ENCODE measurements around the gene CENPQ.

DNA sequence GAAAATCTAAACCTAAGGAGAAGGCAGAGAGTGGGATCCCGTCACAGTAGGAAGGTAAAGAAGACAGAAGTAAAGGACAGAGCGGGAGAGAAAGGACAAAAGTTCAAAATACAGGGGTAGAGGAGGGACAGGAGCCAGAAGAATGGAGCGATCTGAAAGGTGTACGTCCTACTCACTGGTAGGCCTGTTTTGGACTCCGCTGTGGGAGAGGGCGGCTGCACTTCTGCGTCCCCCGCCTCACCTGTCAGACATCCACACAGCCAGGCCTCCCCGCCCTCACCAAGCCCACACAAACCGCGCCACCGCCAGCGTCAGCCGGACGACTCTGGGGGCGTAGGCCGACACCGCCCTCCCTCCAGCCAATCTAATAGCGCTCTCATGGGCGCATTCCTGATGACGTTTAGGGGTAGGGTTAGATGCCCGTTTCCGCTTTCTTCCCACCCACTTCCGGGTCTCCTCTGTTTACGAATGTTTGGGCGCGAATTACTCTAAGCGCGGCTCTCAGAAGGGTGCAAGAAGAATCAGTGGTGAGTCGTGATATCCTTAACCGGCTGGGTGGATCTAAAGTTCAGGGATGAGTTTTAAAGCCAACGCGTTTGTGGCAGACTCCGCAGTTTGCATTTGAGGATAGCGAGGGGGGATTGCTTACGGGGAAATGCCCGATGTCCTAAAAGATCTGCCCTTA lies at the start of gene CENPQ, which contains the start of gene MMUT:
- TF ChIP-seq, protein P1, sequence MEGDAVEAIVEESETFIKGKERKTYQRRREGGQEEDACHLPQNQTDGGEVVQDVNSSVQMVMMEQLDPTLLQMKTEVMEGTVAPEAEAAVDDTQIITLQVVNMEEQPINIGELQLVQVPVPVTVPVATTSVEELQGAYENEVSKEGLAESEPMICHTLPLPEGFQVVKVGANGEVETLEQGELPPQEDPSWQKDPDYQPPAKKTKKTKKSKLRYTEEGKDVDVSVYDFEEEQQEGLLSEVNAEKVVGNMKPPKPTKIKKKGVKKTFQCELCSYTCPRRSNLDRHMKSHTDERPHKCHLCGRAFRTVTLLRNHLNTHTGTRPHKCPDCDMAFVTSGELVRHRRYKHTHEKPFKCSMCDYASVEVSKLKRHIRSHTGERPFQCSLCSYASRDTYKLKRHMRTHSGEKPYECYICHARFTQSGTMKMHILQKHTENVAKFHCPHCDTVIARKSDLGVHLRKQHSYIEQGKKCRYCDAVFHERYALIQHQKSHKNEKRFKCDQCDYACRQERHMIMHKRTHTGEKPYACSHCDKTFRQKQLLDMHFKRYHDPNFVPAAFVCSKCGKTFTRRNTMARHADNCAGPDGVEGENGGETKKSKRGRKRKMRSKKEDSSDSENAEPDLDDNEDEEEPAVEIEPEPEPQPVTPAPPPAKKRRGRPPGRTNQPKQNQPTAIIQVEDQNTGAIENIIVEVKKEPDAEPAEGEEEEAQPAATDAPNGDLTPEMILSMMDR (IDR thresholded peaks at IDR 0.05; ENCODE audit: low read depth, low read length, poor library complexity, severe bottlenecking), result no peak
- no peak for TF ChIP-seq EZH2phosphoT487 (IDR thresholded peaks at IDR 0.05; ENCODE audit: borderline replicate concordance, low read length)

Measured in DOHH2 (cell line).